ENCODE measurements around the gene USP40. TPM values are rescaled to one million over a fixed set of nuclear protein-coding genes. Genes with fewer than 3 reads are reported as not detected.
A peak's percentile ranks its signal among the peaks of the same experiment; 100 is the strongest.

Gene USP40
- polyA plus RNA-seq, 3 donors: 4.0 to 13.5 (median 5.1) TPM

DNA sequence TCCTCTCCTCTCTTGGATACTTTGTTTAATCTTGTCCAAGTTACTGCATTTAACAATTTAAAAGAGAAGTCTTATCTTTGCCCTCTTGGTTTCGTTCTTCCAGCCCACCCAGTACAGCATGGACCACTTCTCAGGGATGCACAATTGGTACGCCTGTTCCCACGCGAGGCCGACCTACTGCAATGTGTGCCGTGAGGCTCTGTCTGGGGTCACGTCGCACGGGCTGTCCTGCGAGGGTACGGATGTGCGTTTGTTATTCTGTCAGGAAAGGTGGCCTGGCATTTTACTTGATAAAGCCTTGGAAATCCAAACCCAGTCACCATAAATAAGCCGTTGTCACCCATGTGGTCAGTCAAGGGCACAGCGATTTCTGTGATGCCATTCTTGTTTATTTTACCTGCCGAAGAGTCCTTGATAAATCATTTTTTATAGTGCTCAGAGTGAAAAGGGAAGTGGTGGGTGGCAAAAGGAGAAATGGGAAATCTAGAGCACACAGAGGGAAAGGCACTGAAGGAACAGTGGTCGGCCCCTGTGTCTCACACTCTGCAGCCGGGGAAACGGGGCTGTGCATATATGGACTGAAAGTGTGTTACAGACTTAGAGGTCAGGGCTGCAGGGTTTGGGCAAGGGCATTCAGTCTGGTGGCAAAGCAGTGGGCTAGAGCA is 131.8 kb downstream of the USP40 start:
- intact Hi-C loops (cut with micrococcal nuclease): no loop called here
- H3K36me3 Mint-ChIP-seq: peaks cover 62 to 72% of the 10 kb centered on the region in 2 donors
- peaks cover 13% of the 10 kb centered on the region for H3K4me1 Mint-ChIP-seq
- Histone ChIP-seq H3K79me2 (ENCODE audit: insufficient read depth, low read length) (peaks cover 37% of the 10 kb centered on the region), H3K4me1 (ENCODE audit: control insufficient read depth in 1 of 2, insufficient read depth in 2 of 2, low read length in 2 of 2) (peaks cover 3 to 7% of the 10 kb centered on the region in 2 donors), H4K20me1 (ENCODE audit: insufficient read depth, low read length) (peaks cover 81% of the 10 kb centered on the region), H3K4me2 (replicated peaks; ENCODE audit: extremely low read depth, low read length, poor library complexity, severe bottlenecking) (no peak overlapping the region), H3K27ac (ENCODE audit: low read depth in 1 of 2, low read length in 2 of 2) (peak overlapping the region in 1 of 2 donors; percentile 36), H3K4me3 (replicated peaks in 1 of 3; ENCODE audit: low read depth in 2 of 3, low read length in 3 of 3) (no peak overlapping the region), H3K36me3 (replicated peaks in 1 of 2; ENCODE audit: control insufficient read depth in 1 of 2, insufficient read depth in 2 of 2, low read length in 2 of 2) (peaks cover 45 to 71% of the 10 kb centered on the region in 2 donors), H3K27me3 (ENCODE audit: control insufficient read depth in 2 of 2, insufficient read depth in 2 of 2, low read length in 2 of 2) (no peaks in the 10 kb centered on the region), H3K9ac (ENCODE audit: insufficient read depth, low read length, poor library complexity, severe bottlenecking) (no peak overlapping the region), H2AFZ (ENCODE audit: insufficient read depth, low read depth, low read length, poor library complexity, severe bottlenecking) (no peak overlapping the region), H3K9me3 (replicated peaks in 1 of 2; ENCODE audit: control insufficient read depth in 1 of 2, insufficient read depth in 1 of 2, low read length in 2 of 2) (no peaks in the 10 kb centered on the region)
- no peaks in the 10 kb centered on the region for H3K27me3 Mint-ChIP-seq (ENCODE audit: low read depth in 3 of 3)
- WGBS (ENCODE audit: insufficient coverage): 67% methylated on average over 16 of the region's 18 CpGs
- peak in 1 of 3 donors; percentile 12 for DNase-seq
- TF ChIP-seq, protein P1, sequence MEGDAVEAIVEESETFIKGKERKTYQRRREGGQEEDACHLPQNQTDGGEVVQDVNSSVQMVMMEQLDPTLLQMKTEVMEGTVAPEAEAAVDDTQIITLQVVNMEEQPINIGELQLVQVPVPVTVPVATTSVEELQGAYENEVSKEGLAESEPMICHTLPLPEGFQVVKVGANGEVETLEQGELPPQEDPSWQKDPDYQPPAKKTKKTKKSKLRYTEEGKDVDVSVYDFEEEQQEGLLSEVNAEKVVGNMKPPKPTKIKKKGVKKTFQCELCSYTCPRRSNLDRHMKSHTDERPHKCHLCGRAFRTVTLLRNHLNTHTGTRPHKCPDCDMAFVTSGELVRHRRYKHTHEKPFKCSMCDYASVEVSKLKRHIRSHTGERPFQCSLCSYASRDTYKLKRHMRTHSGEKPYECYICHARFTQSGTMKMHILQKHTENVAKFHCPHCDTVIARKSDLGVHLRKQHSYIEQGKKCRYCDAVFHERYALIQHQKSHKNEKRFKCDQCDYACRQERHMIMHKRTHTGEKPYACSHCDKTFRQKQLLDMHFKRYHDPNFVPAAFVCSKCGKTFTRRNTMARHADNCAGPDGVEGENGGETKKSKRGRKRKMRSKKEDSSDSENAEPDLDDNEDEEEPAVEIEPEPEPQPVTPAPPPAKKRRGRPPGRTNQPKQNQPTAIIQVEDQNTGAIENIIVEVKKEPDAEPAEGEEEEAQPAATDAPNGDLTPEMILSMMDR (IDR thresholded peaks at IDR 0.05): no peak
- peaks cover 0 to 2% (median 0%) of the 10 kb centered on the region in 7 donors for H3K9me3 Mint-ChIP-seq
- peak overlapping the region in 6 of 7 donors; percentile 2 to 84 (median 52) for H3K27ac Mint-ChIP-seq
- peak overlapping the region in 1 of 2 donors; percentile 62 for H3K4me3 Mint-ChIP-seq

DNA sequence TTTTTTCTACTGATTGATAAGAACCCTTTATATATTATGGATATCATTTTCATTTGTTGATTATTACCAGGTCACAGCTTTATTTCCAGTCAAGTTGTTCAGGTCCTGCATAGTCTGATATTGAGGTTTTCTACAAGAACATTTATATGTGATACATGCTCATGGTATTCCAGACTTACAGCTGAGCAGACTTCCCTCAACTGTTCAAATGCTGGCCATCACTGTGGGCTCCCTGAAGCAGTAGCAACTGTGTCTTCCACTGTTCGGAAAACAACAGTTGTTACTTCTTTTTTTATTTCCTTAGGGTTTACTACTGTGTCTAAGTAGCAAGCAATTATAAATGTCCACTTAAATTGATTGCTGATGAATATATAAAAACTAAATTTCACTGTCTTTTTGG is 132.8 kb downstream of the USP40 start:
- peaks cover 53 to 71% of the 10 kb centered on the region in 2 donors for H3K36me3 Mint-ChIP-seq
- peaks cover 0 to 2% (median 0%) of the 10 kb centered on the region in 7 donors for H3K9me3 Mint-ChIP-seq
- peaks cover 3 to 7% of the 10 kb centered on the region in 2 donors for H3K4me1 ChIP-seq (ENCODE audit: control insufficient read depth in 1 of 2, insufficient read depth in 2 of 2, low read length in 2 of 2)
- intact Hi-C loops (cut with micrococcal nuclease): no loop called here
- H3K27me3 ChIP-seq (ENCODE audit: control insufficient read depth in 2 of 2, insufficient read depth in 2 of 2, low read length in 2 of 2): no peaks in the 10 kb centered on the region
- H3K4me1 Mint-ChIP-seq: peaks cover 14% of the 10 kb centered on the region
- H3K4me3 Mint-ChIP-seq: no peak overlapping the region
- H2AFZ ChIP-seq (ENCODE audit: insufficient read depth, low read depth, low read length, poor library complexity, severe bottlenecking): no peak overlapping the region
- H4K20me1 ChIP-seq (ENCODE audit: insufficient read depth, low read length): peaks cover 86% of the 10 kb centered on the region
- no peak overlapping the region for H3K4me2 ChIP-seq (replicated peaks; ENCODE audit: extremely low read depth, low read length, poor library complexity, severe bottlenecking)
- peak overlapping the region in 1 of 2 donors; percentile 36 for H3K27ac ChIP-seq (ENCODE audit: low read depth in 1 of 2, low read length in 2 of 2)
- no peaks in the 10 kb centered on the region for H3K27me3 Mint-ChIP-seq (ENCODE audit: low read depth in 3 of 3)
- H3K9me3 ChIP-seq (replicated peaks in 1 of 2; ENCODE audit: control insufficient read depth in 1 of 2, insufficient read depth in 1 of 2, low read length in 2 of 2): no peaks in the 10 kb centered on the region
- H3K79me2 ChIP-seq (ENCODE audit: insufficient read depth, low read length): peaks cover 42% of the 10 kb centered on the region
- peaks cover 37 to 69% of the 10 kb centered on the region in 2 donors for H3K36me3 ChIP-seq (replicated peaks in 1 of 2; ENCODE audit: control insufficient read depth in 1 of 2, insufficient read depth in 2 of 2, low read length in 2 of 2)
- H3K9ac ChIP-seq (ENCODE audit: insufficient read depth, low read length, poor library complexity, severe bottlenecking): no peak overlapping the region
- H3K4me3 ChIP-seq (replicated peaks in 1 of 3; ENCODE audit: low read depth in 2 of 3, low read length in 3 of 3): no peak overlapping the region
- TF ChIP-seq, protein P1 (IDR thresholded peaks at IDR 0.05): no peak
- peak overlapping the region in 1 of 7 donors; percentile 52 for H3K27ac Mint-ChIP-seq
- WGBS (ENCODE audit: insufficient coverage): no CpG with 5 or more reads among the region's 1 CpG
- no peak for DNase-seq
